Parathyroid adenoma (tissue), 2 donors: ENCODE data around the gene GPR62.

Experiments
- H2AFZ ChIP-seq: fragments of 300-600 bp; sonication (generic); one replicate; pipeline ENCODE4 v1.7.0; 2017; ENCODE audit warnings: antibody characterized with exemption, mild to moderate bottlenecking
- H3K27ac ChIP-seq: fragments of 300-600 bp; sonication (generic); one replicate; pipeline ENCODE4 v1.7.0; 2017
- H3K27me3 ChIP-seq: fragments of 300-600 bp; sonication (generic); one replicate; pipeline ENCODE4 v1.7.0; 2017; ENCODE audit warnings: low read length; ENCODE audit not compliant: control insufficient read depth, insufficient read depth
- H3K36me3 ChIP-seq: fragments of 300-600 bp; sonication (generic); one replicate; pipeline ENCODE4 v1.7.0; 2017; ENCODE audit warnings: low read length; ENCODE audit not compliant: control insufficient read depth, insufficient read depth
- H3K4me1 ChIP-seq: fragments of 300-600 bp; sonication (generic); one replicate; pipeline ENCODE4 v1.7.0; 2017; ENCODE audit warnings: control low read depth
- H3K4me2 ChIP-seq: fragments of 300-600 bp; sonication (generic); one replicate; pipeline ENCODE4 v1.7.0; 2017; ENCODE audit warnings: low read length
- H3K4me3 ChIP-seq: fragments of 300-600 bp; sonication (generic); one replicate; pipeline ENCODE4 v1.7.0; 2017; ENCODE audit warnings: low read depth, low read length
- H3K79me2 ChIP-seq: fragments of 300-600 bp; sonication (generic); one replicate; pipeline ENCODE4 v1.7.0; 2017; ENCODE audit warnings: control low read depth
- H3K9ac ChIP-seq: fragments of 300-600 bp; sonication (generic); one replicate; pipeline ENCODE4 v1.7.0; 2017; ENCODE audit warnings: mild to moderate bottlenecking
- H3K9me3 ChIP-seq: fragments of 300-600 bp; sonication (generic); one replicate; pipeline ENCODE4 v1.7.0; 2017; ENCODE audit warnings: low read length; ENCODE audit not compliant: control insufficient read depth
- TF ChIP-seq, protein P1 (sequence below): fragments of 300-600 bp; sonication (generic); IDR thresholded peaks from one replicate; pipeline ENCODE4 v1.7.0; 2017; ENCODE audit warnings: antibody characterized with exemption, mild to moderate bottlenecking
- donor health status: primary hyperparathyroidism.

Gene GPR62

DNA sequence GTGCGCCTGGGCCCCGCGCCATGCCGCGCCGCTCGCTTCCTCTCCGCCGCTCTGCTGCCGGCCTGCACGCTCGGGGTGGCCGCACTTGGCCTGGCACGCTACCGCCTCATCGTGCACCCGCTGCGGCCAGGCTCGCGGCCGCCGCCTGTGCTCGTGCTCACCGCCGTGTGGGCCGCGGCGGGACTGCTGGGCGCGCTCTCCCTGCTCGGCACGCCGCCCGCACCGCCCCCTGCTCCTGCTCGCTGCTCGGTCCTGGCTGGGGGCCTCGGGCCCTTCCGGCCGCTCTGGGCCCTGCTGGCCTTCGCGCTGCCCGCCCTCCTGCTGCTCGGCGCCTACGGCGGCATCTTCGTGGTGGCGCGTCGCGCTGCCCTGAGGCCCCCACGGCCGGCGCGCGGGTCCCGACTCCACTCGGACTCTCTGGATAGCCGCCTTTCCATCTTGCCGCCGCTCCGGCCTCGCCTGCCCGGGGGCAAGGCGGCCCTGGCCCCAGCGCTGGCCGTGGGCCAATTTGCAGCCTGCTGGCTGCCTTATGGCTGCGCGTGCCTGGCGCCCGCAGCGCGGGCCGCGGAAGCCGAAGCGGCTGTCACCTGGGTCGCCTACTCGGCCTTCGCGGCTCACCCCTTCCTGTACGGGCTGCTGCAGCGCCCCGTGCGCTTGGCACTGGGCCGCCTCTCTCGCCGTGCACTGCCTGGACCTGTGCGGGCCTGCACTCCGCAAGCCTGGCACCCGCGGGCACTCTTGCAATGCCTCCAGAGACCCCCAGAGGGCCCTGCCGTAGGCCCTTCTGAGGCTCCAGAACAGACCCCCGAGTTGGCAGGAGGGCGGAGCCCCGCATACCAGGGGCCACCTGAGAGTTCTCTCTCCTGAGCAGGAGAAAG lies 951 bp downstream of the GPR62 start:
- no peak overlapping the region for H3K4me3 ChIP-seq

DNA sequence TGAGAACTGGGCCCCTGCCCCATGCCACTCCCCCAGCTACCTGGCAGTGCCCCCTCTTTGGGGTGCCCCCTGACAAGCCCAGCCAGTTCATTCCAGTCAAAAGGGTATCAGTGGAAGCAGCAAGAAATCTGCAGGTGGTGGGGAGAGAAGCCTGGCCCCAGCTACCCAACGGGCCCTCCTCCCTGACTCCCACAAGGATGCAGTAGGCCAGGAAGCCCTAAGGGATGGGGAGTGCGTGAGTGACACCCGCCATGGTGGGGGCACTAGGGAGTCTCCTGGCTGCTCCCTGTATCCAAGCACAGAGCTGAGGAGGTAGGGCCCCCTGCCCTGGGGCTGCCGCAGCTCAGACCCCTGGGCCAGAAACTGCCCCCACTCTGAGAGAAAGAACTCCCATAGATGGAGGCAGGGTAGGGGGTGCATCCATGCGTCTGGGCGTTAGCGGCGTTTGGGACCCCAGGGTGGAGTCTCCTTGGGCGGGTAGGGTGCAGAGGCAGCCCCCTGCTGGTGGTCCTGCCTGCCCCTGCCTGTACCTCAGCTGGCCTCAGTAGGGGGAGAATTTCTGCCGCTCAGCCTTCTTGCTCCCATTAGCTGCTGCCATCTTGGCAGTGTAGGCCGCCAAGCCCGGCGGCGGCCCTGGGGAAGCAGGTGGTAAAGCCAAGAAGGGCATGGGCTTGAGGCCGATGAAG lies 2.5 kb downstream of the GPR62 start:
- Histone ChIP-seq H3K79me2 (no peaks in the 10 kb centered on the region), H3K27me3 (no peaks in the 10 kb centered on the region), H3K4me1 (peaks cover 15% of the 10 kb centered on the region), H3K9me3 (no peaks in the 10 kb centered on the region), H3K4me2 (no peak overlapping the region), H3K36me3 (no peaks in the 10 kb centered on the region), H3K4me3 (no peak overlapping the region), H2AFZ (no peak overlapping the region), H3K27ac (no peak overlapping the region), H3K9ac (no peak overlapping the region)
- TF ChIP-seq, protein P1, sequence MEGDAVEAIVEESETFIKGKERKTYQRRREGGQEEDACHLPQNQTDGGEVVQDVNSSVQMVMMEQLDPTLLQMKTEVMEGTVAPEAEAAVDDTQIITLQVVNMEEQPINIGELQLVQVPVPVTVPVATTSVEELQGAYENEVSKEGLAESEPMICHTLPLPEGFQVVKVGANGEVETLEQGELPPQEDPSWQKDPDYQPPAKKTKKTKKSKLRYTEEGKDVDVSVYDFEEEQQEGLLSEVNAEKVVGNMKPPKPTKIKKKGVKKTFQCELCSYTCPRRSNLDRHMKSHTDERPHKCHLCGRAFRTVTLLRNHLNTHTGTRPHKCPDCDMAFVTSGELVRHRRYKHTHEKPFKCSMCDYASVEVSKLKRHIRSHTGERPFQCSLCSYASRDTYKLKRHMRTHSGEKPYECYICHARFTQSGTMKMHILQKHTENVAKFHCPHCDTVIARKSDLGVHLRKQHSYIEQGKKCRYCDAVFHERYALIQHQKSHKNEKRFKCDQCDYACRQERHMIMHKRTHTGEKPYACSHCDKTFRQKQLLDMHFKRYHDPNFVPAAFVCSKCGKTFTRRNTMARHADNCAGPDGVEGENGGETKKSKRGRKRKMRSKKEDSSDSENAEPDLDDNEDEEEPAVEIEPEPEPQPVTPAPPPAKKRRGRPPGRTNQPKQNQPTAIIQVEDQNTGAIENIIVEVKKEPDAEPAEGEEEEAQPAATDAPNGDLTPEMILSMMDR: no peak

More for the DNA sequence above, 951 bp downstream of the GPR62 start:
- Histone ChIP-seq H3K36me3 (no peaks in the 10 kb centered on the region), H3K4me2 (peak overlapping the region; percentile 31), H3K27ac (no peak overlapping the region), H3K9ac (no peak overlapping the region), H3K27me3 (no peaks in the 10 kb centered on the region), H2AFZ (peak overlapping the region; percentile 86), H3K79me2 (no peaks in the 10 kb centered on the region), H3K9me3 (no peaks in the 10 kb centered on the region), H3K4me1 (peaks cover 15% of the 10 kb centered on the region)
- TF ChIP-seq, protein P1: peak; percentile 51

DNA sequence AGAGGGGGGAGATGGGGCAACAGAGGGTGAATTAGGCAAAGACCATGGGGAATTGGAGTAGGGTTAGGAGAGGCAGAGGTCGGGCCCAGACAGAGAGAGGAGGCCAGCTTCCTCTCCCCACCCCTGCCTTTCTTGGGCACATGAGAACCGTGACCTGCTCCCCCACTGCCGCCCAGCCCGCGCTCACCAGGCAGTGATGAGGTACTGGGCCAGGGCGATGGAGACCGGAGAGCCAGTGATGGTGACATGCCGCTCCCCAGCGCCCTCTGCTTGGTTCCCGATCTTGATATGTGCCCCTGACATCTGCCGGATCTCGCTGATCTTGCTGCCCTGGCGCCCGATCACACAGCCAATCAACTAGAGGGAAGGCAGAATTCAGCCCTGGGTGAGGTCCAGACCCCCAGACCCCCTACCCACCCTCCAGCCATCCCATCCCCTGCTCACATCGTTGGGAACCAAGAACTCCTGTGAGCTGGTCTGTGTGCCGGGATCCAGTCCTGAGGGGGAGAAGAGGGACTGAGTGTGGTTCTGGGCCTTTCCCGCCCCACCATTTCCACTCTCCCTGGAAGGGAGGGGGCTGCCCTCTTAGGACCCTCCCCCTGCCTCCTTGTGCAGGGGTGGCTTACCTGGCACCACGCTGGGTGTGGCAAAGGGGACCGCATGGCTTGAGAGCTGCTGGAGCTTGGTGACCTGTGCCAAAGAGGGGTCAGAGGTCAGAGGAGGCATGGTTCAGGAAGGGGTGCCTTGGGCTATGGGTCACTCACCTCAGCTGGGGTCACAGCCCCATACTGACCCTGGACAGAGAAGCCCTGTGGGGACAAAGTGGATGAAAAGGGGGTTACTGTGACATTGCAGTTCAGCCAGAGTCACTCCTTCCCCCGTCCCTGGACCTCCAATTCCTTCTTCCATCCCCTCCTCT lies 3.7 kb downstream of the GPR62 start:
- no peak overlapping the region for H3K4me2 ChIP-seq
- H3K27ac ChIP-seq: no peak overlapping the region
- no peaks in the 10 kb centered on the region for H3K36me3 ChIP-seq
- no peak overlapping the region for H3K9ac ChIP-seq
- H3K4me3 ChIP-seq: no peak overlapping the region
- TF ChIP-seq, protein P1: no peak
- H3K9me3 ChIP-seq: no peaks in the 10 kb centered on the region
- H2AFZ ChIP-seq: no peak overlapping the region
- no peaks in the 10 kb centered on the region for H3K79me2 ChIP-seq
- H3K27me3 ChIP-seq: no peaks in the 10 kb centered on the region
- H3K4me1 ChIP-seq: peaks cover 5% of the 10 kb centered on the region

DNA sequence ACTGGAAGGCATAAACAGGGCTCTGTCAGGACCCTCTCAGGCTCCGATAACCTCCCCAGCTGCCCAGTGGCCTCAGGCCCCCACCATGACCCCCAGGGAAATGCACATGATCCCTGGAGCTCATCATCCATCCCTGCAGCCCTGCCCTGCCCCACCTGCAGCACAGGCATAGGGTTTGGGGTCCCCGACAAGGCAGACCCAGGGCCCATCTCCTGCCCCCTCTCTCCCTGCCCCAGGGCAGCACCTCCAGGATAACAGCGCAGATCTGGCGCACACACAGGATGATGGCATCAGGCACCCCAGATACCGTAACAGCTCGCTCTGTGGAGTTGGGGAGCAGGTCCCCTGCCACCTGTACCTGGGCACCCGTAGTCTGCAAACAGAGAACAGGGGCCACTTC lies 4.5 kb downstream of the GPR62 start:
- no peak overlapping the region for H2AFZ ChIP-seq
- no peaks in the 10 kb centered on the region for H3K79me2 ChIP-seq
- no peaks in the 10 kb centered on the region for H3K9me3 ChIP-seq
- TF ChIP-seq, protein P1: no peak
- H3K4me1 ChIP-seq: peaks cover 5% of the 10 kb centered on the region
- H3K36me3 ChIP-seq: no peaks in the 10 kb centered on the region
- H3K4me2 ChIP-seq: no peak overlapping the region
- H3K27me3 ChIP-seq: no peaks in the 10 kb centered on the region
- no peak overlapping the region for H3K9ac ChIP-seq
- no peak overlapping the region for H3K4me3 ChIP-seq
- no peak overlapping the region for H3K27ac ChIP-seq
